Stomach smooth muscle (tissue), 2 donors: Measurements from ENCODE around the gene ROM1.

Experiments used
- H3K27ac ChIP-seq: one replicate; pipeline ENCODE4 v1.7.0; 2013; ENCODE audit warnings: mild to moderate bottlenecking, low read length, inconsistent platforms
- H3K27me3 ChIP-seq, 2 donors: one replicate each; pipeline ENCODE4 v1.7.0; 2013; ENCODE audit warnings: low read length in 2 of 2; ENCODE audit not compliant: insufficient read depth in 2 of 2, control insufficient read depth in 1 of 2
- H3K36me3 ChIP-seq, 2 donors: one replicate each; pipeline ENCODE4 v1.7.0; 2013; ENCODE audit warnings: low read length in 2 of 2; ENCODE audit not compliant: control insufficient read depth in 2 of 2, insufficient read depth in 2 of 2
- H3K4me1 ChIP-seq: one replicate; pipeline ENCODE4 v1.7.0; 2013; ENCODE audit warnings: low read length; ENCODE audit not compliant: control insufficient read depth, insufficient read depth
- H3K4me3 ChIP-seq, 2 donors: one replicate each; pipeline ENCODE4 v1.7.0; 2013; ENCODE audit warnings: low read length in 2 of 2
- H3K9ac ChIP-seq, 2 donors: one replicate each; pipeline ENCODE4 v1.7.0; 2013; ENCODE audit warnings: low read length in 2 of 2, mild to moderate bottlenecking in 1 of 2
- H3K9me3 ChIP-seq, 2 donors: one replicate each; pipeline ENCODE4 v1.7.0; 2013; ENCODE audit warnings: low read length in 2 of 2; ENCODE audit not compliant: control insufficient read depth in 2 of 2
- donor health status: healthy.
- donor health status: Pancreatic carcinoma.

Gene ROM1

DNA sequence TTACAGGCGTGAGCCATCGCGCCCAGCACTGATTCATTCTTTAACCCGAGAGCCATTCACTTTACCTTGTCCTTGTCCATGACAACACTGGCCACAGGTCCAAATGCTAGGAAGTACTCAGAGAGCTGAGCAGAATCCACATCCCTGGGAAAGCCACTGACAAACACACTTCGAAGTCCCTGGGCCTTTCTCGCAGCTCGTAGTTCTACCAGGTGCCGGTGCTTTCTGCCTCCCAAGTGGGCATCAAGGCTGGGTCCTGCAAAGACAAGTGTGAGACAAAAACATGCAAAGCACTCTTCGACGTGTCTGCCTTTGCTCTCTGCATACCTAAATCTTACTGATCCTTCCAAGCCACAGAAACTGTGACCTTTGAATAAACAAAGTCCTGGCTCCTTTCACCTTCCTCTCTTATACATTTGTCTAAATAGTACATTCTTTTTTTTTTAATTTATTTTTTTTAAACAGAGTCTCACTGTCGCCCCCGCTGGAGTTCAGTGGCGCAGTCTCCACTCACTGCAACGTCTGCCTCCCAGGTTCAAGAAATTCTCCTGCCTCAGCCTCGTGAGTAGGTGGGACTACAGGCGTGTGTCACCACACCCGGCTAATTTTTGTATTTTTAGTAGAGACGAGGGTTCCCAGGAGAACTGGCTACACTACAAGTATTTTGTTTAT is 24.0 kb upstream of the ROM1 start:
- H3K27ac ChIP-seq: no peak overlapping the region
- no peak overlapping the region for H3K4me3 ChIP-seq
- H3K27me3 ChIP-seq: no peaks in the 10 kb centered on the region
- peaks cover 21 to 24% of the 10 kb centered on the region in 2 donors for H3K36me3 ChIP-seq
- no peak overlapping the region for H3K9ac ChIP-seq
- H3K4me1 ChIP-seq: peaks cover 27% of the 10 kb centered on the region
- H3K9me3 ChIP-seq: no peaks in the 10 kb centered on the region

DNA sequence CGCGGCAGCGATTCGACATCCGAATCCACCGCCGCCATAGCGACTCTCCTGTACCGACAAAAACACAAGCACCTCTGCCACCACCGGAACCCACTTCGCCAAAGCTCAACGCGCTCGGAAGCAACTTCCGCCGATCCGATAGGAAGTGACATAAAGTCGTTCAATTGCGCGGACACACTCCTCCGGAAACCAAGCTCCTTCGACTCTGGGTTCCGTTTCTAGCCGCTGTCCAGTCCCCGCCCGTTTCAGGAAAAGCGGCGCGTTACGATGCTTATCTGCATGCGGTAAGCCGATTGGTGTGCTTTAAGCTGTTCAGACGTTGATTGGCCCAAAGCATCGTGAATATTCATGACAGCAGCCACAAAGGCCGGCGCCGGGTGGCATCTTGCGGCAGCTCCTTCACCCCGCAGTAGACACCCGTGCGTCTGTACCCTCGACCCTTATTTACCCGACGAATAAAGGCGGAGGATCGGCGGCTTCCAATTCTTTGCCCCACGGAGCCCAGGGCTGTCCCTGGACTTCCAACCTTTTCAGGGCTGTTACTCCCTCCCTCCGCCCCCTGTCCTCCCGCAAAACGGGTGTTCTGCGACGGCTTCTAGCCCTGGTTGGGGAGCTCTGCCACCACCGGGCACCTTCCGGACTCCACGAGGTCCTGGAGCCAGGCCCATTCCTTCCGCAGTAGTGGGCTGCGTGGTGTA is 21.5 kb upstream of the ROM1 start, which contains the start of gene TUT1:
TUT1 (minus strand) TSS at position 76 of the 698 bp plus-strand sequence; CDS start at position 38, 38 bp downstream.
- Histone ChIP-seq H3K4me1 (peaks cover 27% of the 10 kb centered on the region), H3K27ac (peak within 1 kb of the TSS; percentile 96), H3K9me3 (no peaks in the 10 kb centered on the region), H3K36me3 (peaks cover 35 to 43% of the 10 kb centered on the region in 2 donors), H3K27me3 (no peaks in the 10 kb centered on the region), H3K9ac (peak within 1 kb of the TSS; percentile 97 to 99), H3K4me3 (peak within 1 kb of the TSS; percentile 87 to 98)

DNA sequence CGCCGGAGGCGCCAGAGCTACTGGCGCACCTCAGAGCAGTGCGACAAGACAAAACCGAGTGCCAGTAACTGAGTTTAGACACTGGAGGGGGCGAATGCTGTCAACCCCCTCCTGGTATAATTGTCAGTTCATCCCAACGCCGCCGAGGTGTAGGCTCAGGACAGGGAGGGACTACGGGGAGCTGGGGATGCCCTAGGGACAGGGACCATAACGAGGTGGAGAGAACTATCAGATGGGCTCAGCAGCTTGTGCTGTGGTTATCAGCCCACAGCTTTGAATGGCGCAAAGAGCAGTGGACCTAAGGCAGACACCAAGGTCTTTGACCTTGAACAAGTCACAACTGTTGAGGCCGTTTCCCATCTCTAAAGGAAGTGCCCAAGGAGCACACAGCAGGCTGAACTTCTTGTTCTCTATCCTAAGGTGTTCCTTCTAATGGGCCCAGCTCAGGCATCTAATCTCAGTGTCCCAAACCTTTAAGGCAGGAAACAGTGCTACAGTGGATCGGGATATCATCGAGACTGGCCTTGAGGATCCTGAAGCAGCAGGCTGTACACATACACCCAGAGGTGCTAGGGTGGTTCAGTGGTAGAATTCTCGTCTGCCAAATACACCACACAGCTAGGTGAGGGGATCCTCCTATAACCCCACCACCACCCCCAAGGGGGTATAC is 20.8 kb upstream of the ROM1 start:
- H3K4me3 ChIP-seq: peak overlapping the region; percentile 62 to 87
- peaks cover 27% of the 10 kb centered on the region for H3K4me1 ChIP-seq
- peak overlapping the region; percentile 67 to 91 for H3K9ac ChIP-seq
- H3K36me3 ChIP-seq: peaks cover 38 to 47% of the 10 kb centered on the region in 2 donors
- H3K9me3 ChIP-seq: no peaks in the 10 kb centered on the region
- H3K27ac ChIP-seq: peak overlapping the region; percentile 96
- H3K27me3 ChIP-seq: no peaks in the 10 kb centered on the region

DNA sequence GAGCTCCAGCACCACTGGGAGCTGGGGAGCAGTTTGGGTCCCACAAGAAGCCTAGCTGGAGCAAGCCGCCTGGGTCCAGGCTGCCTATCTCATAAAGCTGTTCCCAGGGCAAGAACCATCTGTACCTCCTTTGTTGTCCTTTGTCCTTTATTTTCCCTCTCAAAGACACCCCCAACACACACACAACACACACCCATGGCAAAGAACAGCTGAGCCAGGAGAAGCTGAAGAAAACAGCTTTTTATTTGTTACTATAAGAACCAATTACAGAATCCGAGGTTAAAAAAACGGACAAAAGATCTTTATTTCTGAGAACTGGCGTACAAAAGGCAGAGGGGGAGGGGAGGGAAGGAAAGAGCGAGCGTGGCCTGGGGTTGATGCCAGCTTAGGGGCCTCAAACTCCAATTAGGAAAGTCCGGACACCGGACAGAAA is 20.1 kb upstream of the ROM1 start:
- peaks cover 27% of the 10 kb centered on the region for H3K4me1 ChIP-seq
- H3K4me3 ChIP-seq: no peak overlapping the region
- no peaks in the 10 kb centered on the region for H3K27me3 ChIP-seq
- peaks cover 42 to 46% of the 10 kb centered on the region in 2 donors for H3K36me3 ChIP-seq
- H3K9ac ChIP-seq: peak overlapping the region; percentile 67 to 91
- peak overlapping the region; percentile 96 for H3K27ac ChIP-seq
- H3K9me3 ChIP-seq: no peaks in the 10 kb centered on the region

DNA sequence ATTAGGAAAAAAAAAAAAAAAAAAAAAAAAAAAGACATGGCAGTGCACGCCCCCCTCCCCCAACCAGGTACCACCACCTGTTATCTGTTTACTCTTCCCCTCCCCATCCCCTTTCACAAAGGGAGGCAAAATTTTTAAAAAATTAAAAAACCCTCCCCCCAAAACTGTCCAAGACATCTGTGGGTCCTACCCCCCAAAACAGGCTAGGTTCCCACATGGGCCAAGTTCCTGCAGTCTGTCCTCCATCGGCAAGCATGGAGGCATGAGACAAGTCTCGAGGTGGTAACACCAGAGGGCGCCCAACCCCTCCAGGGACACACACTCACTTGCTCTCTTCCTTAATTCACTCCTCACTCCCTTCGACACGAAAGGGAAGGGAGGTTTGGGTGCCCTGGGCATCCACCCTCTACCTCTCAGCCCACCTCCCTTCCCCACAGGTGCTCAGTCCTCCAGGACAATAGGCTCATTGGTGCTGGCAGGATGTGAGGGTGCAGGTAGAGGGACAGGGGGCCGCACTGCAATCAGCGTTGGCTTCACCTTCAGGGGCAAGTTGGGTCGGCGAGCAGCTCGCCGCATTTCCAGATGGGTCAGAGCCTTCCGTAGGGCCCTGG is 19.5 kb upstream of the ROM1 start:
- Histone ChIP-seq H3K27ac (peak overlapping the region; percentile 96), H3K9ac (no peak overlapping the region), H3K27me3 (no peaks in the 10 kb centered on the region), H3K36me3 (peaks cover 47 to 48% of the 10 kb centered on the region in 2 donors), H3K4me1 (peaks cover 33% of the 10 kb centered on the region), H3K9me3 (no peaks in the 10 kb centered on the region), H3K4me3 (no peak overlapping the region)

DNA sequence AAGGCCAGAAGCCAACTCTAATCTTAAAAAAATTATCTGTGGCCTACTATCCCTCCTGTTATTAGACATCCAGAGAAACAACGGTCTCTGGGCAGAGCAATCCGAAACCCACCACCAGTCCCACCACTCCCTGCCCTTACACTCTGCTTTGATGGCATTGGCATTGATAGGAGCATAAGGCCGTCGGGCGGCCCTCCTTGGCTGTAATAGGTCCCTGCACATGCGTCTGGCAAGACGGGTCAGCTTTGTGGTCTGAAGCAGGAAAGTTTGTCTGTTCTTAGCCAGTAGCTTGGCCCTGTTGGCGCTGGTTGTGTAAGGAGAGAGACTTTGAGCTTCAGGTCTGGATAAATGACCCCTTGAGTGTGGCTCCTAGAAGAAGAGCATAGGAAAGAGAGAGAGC is 17.9 kb upstream of the ROM1 start:
- no peak overlapping the region for H3K27ac ChIP-seq
- H3K27me3 ChIP-seq: no peaks in the 10 kb centered on the region
- H3K36me3 ChIP-seq: peaks cover 44 to 48% of the 10 kb centered on the region in 2 donors
- H3K9me3 ChIP-seq: no peaks in the 10 kb centered on the region
- no peak overlapping the region for H3K4me3 ChIP-seq
- no peak overlapping the region for H3K9ac ChIP-seq
- H3K4me1 ChIP-seq: peaks cover 44% of the 10 kb centered on the region

DNA sequence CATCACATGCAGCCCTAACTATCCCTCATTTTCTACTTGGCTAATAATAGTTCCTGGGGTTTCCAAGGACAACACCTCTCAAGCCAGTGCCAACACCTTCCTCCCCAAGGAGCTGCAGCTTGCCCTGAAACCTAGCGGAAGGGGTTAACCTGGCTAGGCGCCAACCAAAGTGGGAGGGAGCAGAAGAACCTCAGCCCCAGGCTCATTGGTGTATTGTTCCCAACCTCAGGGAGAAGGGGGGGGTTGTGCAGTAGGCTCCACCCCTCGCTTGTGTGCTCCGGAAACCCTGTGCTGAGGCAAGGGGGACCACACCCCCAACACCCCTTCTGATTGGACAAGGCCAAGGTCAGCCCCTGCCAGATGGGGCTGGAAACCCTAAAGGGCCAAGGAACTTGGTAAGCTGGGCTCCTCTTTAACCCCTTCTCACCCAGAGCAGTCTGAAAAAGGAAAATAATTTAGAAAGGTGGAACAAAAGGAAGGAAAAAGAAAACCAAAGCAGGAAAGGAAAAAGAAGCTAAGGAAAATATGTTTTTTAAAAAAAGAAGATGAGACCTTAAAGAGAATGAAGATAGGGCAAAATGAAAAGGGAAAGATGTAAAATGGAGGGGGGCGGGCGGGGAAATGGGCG is 13.9 kb upstream of the ROM1 start:
- Histone ChIP-seq H3K9ac (peak overlapping the region; percentile 88 to 90), H3K9me3 (no peaks in the 10 kb centered on the region), H3K4me3 (peak overlapping the region; percentile 76 to 89), H3K4me1 (peaks cover 48% of the 10 kb centered on the region), H3K36me3 (peaks cover 37 to 39% of the 10 kb centered on the region in 2 donors), H3K27ac (peak overlapping the region; percentile 89), H3K27me3 (no peaks in the 10 kb centered on the region)

DNA sequence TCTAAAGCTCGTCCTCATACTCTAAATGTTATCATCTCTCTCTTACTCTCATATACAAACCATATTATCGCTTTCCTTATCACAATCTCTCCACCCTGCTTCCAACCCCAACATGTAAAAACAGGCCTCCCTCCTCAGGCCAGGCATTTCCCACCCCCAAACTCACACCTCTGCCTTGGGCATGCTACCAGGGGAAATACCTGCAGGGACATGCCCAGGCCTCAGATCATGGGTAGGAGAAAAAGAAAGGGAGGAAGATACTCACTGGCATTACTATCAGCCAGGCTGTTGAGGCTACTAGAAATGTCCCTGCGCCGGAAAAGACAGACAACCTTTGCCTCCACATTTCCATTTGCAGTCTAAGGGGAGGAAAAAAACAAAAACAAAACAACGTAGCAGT is 13.2 kb upstream of the ROM1 start:
- Histone ChIP-seq H3K27ac (peak overlapping the region; percentile 89), H3K9me3 (no peaks in the 10 kb centered on the region), H3K4me1 (peaks cover 48% of the 10 kb centered on the region), H3K27me3 (no peaks in the 10 kb centered on the region), H3K36me3 (peaks cover 32 to 34% of the 10 kb centered on the region in 2 donors), H3K4me3 (peak overlapping the region; percentile 76 to 89), H3K9ac (peak overlapping the region; percentile 88 to 90)

DNA sequence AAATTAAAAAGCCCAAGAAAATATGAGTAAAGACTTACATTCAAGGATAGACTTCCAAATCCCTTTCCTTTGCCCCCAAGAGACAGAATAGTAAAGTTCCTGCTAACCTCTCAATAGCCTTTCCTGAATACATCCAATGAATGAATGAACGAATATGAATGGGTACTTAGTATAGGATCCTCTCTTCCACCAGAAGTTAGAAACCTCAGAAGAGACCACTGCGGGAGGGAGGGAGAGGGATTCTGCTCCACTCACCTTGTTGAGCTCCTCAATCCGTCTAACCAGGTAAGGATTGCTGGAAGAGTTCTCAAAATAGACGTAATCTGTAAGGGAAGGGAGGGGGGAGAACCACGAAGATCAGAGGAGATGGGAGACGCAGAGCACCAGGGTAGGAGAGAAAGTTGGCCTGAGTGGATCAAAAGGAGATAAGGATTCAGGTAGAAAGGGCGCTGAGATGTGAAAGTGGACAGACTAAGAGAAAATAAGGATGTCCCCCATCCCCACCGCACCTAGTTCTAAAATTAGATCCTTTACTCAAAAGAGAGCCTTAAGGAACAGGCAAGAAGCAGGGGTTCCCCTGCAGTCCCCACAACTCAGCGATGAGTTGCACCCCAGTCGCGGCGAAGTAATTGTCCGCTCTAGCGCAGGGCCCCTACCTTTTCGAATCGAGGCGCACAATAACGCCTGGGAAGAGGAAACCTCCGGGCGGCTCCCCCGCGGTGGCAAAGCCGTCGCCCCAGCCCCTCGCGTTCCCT is 12.5 kb upstream of the ROM1 start:
- H3K27ac ChIP-seq: peak overlapping the region; percentile 89
- H3K9ac ChIP-seq: peak overlapping the region; percentile 88 to 90
- H3K9me3 ChIP-seq: no peaks in the 10 kb centered on the region
- peaks cover 25 to 28% of the 10 kb centered on the region in 2 donors for H3K36me3 ChIP-seq
- no peaks in the 10 kb centered on the region for H3K27me3 ChIP-seq
- H3K4me1 ChIP-seq: peaks cover 51% of the 10 kb centered on the region
- H3K4me3 ChIP-seq: peak overlapping the region; percentile 76 to 89

DNA sequence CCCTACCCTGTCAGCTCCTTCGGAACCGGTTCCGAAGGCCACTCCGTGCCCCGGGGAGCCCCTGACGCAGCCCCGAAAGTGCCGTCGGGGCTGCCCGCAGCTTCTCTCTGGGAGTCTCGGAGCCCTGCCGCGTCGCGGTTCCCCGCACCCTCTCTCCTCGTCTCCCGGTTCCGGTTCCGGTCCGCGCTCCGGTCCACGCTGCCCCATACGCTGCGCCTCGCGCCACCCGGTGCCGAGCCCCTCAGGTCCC is 12.0 kb upstream of the ROM1 start:
- peak overlapping the region; percentile 89 for H3K27ac ChIP-seq
- H3K36me3 ChIP-seq: peaks cover 22 to 28% of the 10 kb centered on the region in 2 donors
- H3K9me3 ChIP-seq: no peaks in the 10 kb centered on the region
- H3K9ac ChIP-seq: peak overlapping the region; percentile 88 to 90
- no peaks in the 10 kb centered on the region for H3K27me3 ChIP-seq
- peak overlapping the region; percentile 76 to 89 for H3K4me3 ChIP-seq
- peaks cover 51% of the 10 kb centered on the region for H3K4me1 ChIP-seq
